RWPE2 (cell line): ENCODE measurements around the gene RABGAP1.

Source experiments
- ATAC-seq: fragments of 200-7000 bp; cut with Tn5 transposase; 3 replicates; pipeline ENCODE4 v1.9.1; 2021; ENCODE audit warnings: low read depth
- DNase-seq: peaks from one replicate; pipeline ENCODE4 v3.0.0-alpha.2; 2020; ENCODE audit warnings: low spot score
- H3K27ac ChIP-seq: fragments of 450-650 bp; 2 replicates; pipeline ENCODE4 v1.5.1; 2017; ENCODE audit warnings: mild to moderate bottlenecking; ENCODE audit not compliant: poor library complexity, severe bottlenecking
- H3K27me3 ChIP-seq: fragments of 250-450 bp; sonication (Bioruptor Pico); 2 replicates; pipeline ENCODE4 v1.5.1; 2021; ENCODE audit warnings: mild to moderate bottlenecking, moderate library complexity; ENCODE audit not compliant: insufficient read depth, poor library complexity, severe bottlenecking
- H3K36me3 ChIP-seq: fragments of 250-450 bp; sonication (Bioruptor Pico); 2 replicates; pipeline ENCODE4 v1.5.1; 2020; ENCODE audit warnings: low read depth, mild to moderate bottlenecking, moderate library complexity
- H3K4me1 ChIP-seq: fragments of 250-450 bp; sonication (Bioruptor Pico); 2 replicates; pipeline ENCODE4 v1.5.1; 2021; ENCODE audit warnings: mild to moderate bottlenecking, moderate library complexity; ENCODE audit not compliant: insufficient read depth, poor library complexity, severe bottlenecking
- H3K4me3 ChIP-seq: fragments of 250-450 bp; sonication (Bioruptor Pico); 2 replicates; pipeline ENCODE4 v1.5.1; 2021; ENCODE audit warnings: mild to moderate bottlenecking, moderate library complexity; ENCODE audit not compliant: severe bottlenecking
- H3K9me3 ChIP-seq: fragments of 250-450 bp; sonication (Bioruptor Pico); 2 replicates; pipeline ENCODE4 v1.5.1; 2021; ENCODE audit warnings: mild to moderate bottlenecking, moderate library complexity; ENCODE audit not compliant: severe bottlenecking
- CTCF ChIP-seq: fragments of 450-650 bp; IDR thresholded peaks from one replicate; pipeline ENCODE4 v1.5.1; 2017; ENCODE audit warnings: mild to moderate bottlenecking, moderate library complexity; ENCODE audit not compliant: poor library complexity, severe bottlenecking

Gene RABGAP1

GRCh38 chr9:123011380-123011779 is 70.6 kb downstream of the RABGAP1 start:
- H3K4me3 ChIP-seq, result no peak overlapping the region
- H3K4me1 ChIP-seq, result no peaks in the 10 kb centered on the region
- no peak overlapping the region for H3K27ac ChIP-seq
- DNase-seq, result no peak
- no peak for TF ChIP-seq CTCF
- peaks cover 5% of the 10 kb centered on the region for H3K9me3 ChIP-seq
- H3K36me3 ChIP-seq, result peaks cover 87% of the 10 kb centered on the region
- no peak for ATAC-seq
- H3K27me3 ChIP-seq, result no peaks in the 10 kb centered on the region

GRCh38 chr9:123011878-123012528 is 71.2 kb downstream of the RABGAP1 start:
- Histone ChIP-seq H3K36me3 (peaks cover 86% of the 10 kb centered on the region), H3K27me3 (no peaks in the 10 kb centered on the region), H3K4me1 (no peaks in the 10 kb centered on the region), H3K9me3 (peaks cover 5% of the 10 kb centered on the region), H3K27ac (no peak overlapping the region), H3K4me3 (no peak overlapping the region)
- DNase-seq, result no peak
- TF ChIP-seq CTCF, result no peak
- no peak for ATAC-seq

GRCh38 chr9:123016631-123017030 is 75.8 kb downstream of the RABGAP1 start:
- TF ChIP-seq CTCF, result no peak
- H3K9me3 ChIP-seq, result peaks cover 5% of the 10 kb centered on the region
- DNase-seq (no peak), ATAC-seq (no peak)
- H3K36me3 ChIP-seq, result peaks cover 79% of the 10 kb centered on the region
- H3K4me1 ChIP-seq, result no peaks in the 10 kb centered on the region
- no peak overlapping the region for H3K4me3 ChIP-seq
- no peaks in the 10 kb centered on the region for H3K27me3 ChIP-seq
- no peak overlapping the region for H3K27ac ChIP-seq

DNA sequence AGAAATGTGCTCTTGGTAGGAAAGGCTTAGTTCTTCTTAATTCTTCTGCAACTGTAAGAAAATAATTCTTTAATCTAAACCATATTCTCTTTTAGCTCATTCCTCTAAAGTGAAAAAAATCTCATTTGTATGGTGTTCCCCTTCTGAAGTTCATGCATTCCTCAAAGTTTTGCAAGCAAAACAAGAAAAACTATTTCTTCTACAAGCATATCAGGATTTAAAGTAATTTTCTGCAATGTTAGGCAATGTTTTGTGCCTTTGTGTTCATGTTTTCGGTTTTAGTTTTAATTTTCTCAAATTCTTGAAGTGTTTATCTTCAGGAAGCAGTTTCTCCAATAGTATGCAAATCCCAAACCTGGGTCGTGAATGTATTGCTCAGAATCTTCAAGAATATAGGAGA is 80.0 kb downstream of the RABGAP1 start:
- no peak overlapping the region for H3K27ac ChIP-seq
- no peak for DNase-seq
- peaks cover 68% of the 10 kb centered on the region for H3K36me3 ChIP-seq
- no peaks in the 10 kb centered on the region for H3K4me1 ChIP-seq
- ATAC-seq, result no peak
- no peaks in the 10 kb centered on the region for H3K27me3 ChIP-seq
- no peak overlapping the region for H3K4me3 ChIP-seq
- H3K9me3 ChIP-seq, result no peaks in the 10 kb centered on the region
- TF ChIP-seq CTCF, result no peak

DNA sequence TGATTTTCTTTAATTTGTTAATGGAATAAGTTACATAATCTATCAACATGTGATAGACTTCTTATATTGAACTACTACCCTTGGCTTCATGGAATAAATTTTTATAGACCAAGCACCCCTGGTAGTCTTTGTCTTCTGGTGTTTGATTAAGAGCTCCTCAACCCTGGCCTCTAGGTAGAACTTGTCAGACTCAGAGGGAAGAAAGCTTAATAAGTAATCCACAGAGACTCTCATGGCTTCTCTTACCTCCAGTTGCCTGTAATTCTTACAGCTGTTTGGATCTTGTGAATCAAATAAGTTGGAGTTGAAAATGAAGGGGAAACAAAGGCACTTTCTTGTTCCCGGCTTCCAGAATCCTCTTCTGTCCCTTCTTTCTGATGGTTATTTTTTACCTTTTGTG is 85.6 kb downstream of the RABGAP1 start:
- TF ChIP-seq CTCF, result no peak
- H3K27ac ChIP-seq, result no peak overlapping the region
- peaks cover 41% of the 10 kb centered on the region for H3K36me3 ChIP-seq
- ATAC-seq, result no peak
- no peak for DNase-seq
- H3K4me1 ChIP-seq, result no peaks in the 10 kb centered on the region
- no peaks in the 10 kb centered on the region for H3K27me3 ChIP-seq
- no peak overlapping the region for H3K4me3 ChIP-seq
- no peaks in the 10 kb centered on the region for H3K9me3 ChIP-seq
